Activated T-cell treated with anti-CD3 and anti-CD28 coated beads for 1 hour (primary cell): ENCODE results near the gene GALNT16.
A peak's percentile ranks its signal among the peaks of the same experiment; 100 is the strongest.

Experiments
- DNase-seq: peaks from one replicate; pipeline ENCODE4 v3.0.0-alpha.2; 2020; ENCODE audit warnings: low read depth

The GALNT16 gene

DNA sequence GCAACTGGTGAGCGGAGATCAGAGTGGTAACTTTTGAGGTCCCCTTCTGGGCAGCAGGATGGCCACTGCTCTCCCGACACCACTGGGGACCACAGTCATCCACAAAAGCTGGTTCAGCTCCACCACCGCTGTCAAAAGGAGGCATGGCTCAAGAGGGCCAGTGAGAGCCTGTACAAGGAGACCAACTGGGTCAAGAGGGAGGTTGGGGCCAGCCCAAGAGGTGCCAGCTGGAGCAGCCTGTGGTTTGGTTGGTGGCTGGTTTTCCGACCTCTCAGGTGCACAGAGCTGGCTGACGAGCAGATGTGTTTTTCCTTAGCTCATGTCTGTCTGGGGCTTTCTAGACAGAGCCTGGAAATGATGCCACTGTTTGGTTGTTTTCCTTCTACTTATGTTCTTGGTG is 78.0 kb downstream of the GALNT16 start:
- DNase-seq, result no peak

DNA sequence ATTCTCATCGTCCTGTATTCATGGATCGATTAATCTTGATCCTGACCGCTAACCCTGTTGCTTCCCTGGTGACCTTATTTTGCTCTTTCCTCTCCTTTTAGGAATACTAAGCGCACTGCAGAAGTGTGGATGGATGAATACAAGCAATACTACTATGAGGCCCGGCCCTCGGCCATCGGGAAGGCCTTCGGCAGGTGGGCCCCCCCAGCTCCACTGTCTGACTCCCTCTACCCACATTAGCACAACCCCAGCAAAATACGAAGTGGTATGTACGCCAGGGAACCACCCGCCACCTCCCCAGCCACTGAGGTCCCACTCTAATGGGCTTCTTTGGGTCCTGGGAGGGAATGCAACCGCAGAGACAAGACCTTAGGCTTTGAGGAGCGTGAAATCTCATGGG is 79.5 kb downstream of the GALNT16 start:
- DNase-seq, result no peak

DNA sequence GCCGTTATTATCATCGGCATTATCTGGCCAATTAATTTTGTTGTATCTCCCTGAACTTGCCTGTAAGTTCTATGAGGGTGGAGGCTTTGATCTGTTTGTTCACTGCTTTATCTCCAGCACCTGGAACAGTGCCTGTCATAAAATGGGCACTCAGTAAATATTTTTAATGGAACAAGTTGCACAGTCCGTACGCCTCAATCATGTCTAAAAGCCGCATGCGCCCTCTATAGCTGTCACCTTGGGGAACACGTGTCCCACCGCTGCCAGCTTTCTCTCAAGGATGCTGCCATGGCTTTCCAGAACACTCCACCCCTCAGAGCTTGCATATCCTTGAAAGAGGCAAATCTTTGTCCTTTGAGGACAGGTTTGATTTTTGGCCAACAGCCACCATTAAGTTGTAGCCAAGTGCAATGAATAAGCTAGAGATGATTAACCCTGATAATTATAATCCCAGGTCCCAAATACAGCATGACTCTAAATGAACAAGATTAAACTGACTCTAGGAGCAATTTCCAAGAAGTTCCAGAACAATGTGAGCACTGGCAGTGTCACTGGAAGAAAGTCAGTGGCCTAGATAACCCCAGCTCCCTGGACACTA is 83.1 kb downstream of the GALNT16 start:
- no peak for DNase-seq

DNA sequence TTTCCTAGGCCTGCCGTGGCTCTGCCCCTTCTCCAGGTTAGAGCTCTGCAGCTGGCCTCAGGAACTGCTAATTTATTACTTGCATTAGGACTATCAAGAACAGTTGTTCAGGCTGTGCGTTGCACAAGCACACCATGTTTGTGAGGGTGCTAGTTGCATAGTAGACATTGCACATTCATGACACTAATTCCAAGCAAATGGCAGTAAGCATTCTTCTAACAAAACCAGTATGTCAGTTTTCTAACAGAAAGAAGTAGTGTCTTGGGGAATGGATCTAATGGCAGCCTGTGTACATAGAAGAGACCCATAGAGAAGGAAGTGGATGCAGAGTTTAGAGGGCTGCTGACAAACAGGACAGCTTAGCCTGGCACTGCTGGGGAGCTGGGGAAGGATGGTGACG is 84.2 kb downstream of the GALNT16 start:
- no peak for DNase-seq

DNA sequence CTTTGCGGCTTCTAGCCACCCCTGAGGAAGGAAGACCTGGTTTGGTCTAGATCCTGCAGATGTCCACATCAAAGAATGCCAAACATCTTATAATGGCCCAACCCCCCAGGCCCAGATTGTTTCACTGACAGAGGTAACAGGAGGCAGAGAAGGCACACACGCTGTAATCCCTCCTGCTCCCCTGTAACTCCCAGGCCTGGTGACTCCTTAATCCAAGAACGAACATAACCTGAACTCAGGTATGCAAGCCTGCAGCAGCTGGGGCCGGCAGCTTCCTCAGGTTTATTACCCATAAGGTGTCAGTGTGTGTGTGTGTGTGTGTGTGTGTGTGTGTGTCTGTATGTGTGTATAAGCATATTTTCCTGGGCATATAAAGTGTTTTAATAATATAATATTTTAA is 85.4 kb downstream of the GALNT16 start:
- DNase-seq, result no peak

DNA sequence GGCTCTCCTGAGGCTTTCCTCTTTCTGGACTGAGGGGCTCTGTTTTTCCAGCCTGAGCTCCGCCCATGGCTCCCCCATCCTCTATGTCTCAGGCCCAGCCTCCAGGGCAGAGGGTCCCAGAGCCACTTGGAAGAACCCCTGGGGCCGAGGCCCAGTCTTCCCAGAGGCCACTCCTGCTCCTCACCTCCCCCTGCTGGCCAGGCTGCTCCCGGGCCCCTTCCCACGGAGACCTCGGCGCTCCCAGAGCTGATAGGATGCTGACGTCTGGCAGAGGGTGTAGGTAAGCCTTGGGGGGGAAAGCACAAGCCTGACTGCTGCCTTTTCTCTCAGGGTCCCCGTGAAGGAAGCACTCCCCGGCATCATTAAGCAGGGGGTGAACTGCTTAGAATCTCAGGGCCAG is 86.8 kb downstream of the GALNT16 start:
- DNase-seq, result no peak

DNA sequence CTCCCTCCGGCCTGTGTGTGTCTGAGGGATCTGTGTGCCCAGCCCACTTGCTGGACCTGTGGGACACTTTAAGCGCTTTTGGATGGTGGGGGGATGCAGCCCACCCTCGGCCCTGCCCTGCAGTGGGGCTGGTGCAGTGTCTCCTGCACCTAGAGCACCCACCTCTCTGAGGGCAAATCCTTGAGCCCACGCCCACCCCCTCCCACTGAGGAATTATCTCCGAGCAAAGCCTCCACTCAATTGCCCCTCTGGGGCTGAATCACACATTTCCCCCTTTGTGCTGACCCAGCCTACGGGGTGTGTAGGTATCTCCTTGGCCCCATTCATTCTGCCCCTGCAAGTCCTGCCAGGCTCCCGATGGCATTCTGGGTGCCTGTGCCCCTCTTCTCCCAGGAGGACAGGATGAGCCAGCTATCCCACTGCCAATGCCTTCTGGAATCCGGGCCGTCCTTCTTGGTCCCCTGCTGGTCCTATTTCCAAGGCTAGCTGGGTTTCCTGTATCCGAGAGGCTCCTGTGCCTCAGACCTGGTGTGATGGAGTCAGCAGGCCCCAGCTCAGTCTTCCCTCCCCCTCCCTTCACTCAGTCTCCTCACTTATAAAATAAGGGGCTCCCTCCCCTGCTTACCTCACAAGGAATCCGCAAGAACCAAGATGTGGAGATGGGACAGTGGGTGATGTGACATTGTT is 89.3 kb downstream of the GALNT16 start:
- no peak for DNase-seq

DNA sequence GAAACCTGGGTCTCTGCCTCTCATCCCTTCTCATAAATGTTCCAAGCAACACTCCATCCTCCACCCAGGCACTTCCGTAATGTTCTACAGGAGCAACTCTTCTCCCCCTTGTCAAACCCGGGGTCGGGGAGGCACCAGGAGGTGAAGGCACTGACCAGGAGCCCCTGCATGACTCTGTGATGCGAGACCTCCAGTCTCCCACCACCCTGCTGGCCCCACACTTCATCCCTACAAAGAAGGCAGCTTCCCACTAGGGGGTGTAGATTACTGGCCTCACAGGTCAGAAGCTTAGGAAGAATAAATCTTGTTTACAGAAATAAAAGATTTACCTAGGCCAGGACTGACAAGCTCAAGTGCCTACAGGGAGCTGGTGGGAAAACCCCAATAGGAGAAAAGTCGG is 90.9 kb downstream of the GALNT16 start:
- no peak for DNase-seq

DNA sequence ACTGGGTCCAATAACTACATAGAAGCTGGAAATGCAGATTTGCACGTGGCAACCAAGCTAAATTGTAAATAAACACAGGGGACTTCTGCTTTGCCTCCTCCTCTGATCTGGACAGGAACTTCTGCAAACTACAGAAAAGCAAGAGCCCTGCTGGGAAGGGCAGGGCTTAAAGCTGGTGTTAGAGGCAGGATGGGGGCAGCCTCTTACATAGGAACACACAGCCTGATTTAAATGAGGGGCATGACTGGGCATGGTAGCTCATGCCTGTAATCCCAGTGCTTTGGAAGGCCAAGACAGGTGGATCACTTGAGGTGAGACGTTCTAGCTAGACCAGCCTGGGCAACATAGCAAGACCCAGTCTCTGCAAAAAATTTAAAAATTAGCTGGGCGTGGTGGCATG is 91.4 kb downstream of the GALNT16 start:
- no peak for DNase-seq

DNA sequence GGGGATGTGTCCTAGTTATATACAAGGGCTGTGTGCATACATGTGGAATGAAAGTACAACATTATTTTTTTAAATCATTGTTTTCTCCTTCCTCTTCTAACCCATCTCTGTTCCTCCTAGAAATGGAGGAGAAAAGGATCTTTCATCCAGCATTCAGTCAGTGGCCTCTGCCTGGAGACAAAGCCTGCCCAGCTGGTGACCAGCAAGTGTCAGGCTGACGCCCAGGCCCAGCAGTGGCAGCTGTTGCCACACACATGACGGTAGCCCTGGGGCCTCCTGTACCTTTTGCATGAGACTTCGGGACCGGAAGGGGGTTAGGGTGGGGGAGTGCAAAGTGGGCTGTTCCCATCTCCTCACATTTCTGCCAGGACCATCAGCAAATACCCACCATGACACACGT is 92.0 kb downstream of the GALNT16 start:
- no peak for DNase-seq

DNA sequence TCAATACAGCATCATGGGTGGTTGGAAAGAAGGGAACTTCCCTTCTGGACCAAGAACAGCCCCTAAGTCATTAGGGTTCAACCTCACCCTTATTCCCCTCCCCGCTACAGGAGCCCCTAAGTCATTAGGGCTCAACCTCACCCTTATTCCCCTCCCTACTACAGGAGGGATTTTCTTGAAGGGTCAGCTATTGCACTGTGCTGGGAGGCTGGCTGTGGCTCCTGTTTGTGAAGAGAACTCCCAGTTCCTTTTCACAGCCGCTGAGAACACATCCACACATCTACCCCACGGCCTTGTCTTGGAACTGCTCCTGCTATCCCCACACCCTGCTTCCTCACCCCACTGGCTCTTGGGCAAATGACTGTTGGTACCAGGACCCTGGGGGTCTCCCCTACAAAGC is 93.2 kb downstream of the GALNT16 start:
- DNase-seq, result no peak

DNA sequence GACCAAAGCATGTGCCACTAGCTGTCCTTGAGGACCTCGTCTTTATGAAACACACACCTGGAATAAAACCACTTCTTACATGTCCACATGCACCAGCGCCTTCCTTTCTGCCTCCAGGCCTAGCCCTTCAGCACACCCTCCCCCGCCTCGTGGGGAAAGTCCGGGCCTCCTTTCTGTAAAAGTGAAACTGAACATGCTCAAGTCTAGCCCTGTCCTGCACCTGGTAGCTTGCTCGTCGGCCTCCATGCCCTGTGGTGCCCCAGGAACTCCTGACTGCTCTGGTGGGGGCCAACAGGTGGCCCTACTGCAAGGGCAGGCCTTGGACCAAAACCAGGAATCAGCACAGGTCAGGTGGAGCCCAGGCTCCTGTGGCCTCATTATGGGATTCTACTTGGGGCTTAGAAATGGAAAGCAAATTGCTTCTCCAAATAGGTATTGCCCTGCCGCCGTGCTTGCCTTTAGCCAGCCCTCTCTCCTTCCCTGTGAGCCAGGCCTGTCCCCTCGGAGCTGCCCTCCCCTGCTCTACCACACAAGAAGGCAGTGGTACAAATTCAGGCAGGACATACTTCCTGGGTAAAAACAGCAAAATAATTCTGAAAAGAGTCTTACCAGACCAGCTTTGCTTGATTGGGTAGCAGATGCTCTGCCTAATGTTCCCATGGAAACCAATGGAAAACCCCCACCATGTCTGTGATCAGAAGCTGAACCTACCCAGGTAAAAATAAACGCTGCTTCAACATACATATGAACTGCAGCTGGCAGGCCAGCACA is 94.6 kb downstream of the GALNT16 start:
- peak; percentile 33 for DNase-seq

DNA sequence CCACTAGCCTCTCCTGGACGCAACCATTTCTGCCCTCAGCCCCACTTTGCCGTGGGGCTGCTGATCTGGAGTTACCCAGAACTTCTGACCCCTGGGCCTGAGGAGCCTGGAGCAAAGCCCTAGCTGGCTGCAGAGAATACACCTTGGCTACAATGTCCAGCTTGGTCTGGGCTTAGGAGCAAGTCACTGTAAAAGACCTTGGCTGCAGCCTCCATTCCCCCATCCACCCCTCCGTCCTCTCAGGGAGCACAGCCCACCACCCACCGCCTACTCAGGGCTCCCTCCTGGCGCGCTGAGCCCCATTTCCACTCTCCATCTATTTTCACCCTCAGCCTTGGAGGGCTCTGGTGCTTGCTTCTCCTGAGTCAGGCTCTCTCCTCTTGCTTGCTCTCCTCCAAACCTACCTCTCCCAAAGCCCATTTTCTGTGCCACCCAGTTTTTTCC is 95.2 kb downstream of the GALNT16 start:
- DNase-seq, result no peak

DNA sequence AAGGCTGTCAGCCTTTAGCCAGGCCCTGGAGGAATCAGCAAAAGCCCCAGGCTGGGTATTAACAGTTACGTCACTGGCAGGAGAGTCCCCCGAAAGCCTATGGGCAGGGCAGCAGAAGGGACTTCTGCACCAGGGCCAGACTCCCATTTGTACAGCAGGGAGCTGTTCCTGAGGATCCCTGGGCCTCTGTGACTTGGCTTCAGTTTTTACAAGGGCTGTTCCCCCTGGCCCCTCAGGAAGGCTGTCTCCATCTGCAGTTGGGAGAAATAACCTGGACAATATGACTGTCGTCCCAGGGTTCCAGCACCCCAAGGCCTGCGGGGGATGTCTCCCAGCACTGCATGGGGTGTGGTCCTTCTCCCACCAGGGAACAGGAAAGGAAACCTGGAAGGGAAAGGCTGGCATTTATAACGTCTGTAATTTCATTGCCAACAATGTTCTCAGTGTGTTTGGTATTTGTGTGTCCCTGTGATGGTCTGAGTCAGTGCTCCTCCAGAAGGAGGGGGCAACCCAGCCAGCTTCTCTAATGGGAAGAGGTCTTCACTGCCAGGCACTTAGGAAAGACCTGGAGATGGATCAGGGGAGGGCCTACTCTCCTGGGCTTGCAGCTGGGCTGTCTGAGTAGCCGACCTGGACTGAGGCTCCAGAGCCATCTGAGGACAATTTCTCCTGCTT is 95.8 kb downstream of the GALNT16 start:
- no peak for DNase-seq

DNA sequence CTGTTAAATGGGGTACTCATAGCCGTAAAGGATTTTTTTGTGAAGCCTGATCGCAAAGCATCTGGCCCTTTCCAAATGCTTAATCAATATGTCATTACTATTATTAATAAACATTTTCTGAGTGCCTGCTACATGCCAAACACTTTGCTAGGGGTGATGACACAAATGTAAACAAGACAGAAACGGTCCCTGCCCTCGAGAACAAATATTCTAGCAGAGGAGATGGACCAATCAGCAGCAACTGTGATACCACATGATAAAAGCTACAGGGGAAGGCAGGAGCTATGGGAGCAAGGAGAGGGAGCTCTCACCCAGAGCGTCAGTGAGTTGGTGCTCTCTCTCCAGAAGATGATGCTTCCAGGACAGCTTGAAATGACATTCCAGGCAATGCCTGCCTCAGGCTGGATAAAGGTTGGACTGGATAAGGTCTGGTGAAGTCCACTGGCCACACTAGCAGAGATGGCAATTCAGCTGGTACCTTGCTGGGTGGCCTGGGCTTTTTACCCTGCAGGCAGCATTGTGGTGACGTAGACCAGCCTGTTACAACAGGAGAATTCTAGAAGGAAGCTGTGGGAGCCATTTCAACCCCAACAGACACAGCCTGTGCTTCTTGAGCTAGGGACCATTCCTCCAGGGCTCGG is 97.1 kb downstream of the GALNT16 start:
- no peak for DNase-seq

DNA sequence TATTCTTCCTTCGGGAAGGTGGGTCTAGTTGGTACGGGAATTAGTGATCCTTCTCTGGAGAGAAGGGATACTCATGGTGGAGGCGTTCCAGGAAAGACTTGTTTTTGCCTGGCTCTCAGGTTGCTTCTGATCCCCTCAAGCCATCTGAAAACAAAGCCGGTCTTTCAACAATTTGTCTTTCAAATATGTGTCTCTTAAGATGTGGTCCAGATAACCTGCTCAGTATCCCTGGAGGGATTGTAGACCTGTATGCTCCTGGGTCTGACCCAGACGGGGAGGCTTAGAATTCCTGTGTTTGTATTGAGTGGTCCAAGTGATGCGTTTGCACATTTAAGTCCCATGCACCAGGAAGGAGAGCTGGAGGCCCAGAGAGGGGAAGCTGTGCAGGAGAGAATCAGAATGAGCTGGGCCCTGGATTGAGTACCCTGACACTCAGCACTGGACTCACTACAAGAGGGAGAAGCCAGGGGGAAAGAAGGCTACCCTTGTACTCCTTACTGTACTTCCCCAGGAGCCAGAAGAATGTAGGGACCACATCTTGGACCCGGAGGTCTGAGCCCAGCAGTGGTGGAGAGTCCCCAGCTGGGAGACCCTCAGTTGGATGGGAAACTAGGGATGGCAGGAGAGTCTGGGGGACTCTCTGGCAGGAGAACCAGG is 97.7 kb downstream of the GALNT16 start:
- DNase-seq, result no peak

DNA sequence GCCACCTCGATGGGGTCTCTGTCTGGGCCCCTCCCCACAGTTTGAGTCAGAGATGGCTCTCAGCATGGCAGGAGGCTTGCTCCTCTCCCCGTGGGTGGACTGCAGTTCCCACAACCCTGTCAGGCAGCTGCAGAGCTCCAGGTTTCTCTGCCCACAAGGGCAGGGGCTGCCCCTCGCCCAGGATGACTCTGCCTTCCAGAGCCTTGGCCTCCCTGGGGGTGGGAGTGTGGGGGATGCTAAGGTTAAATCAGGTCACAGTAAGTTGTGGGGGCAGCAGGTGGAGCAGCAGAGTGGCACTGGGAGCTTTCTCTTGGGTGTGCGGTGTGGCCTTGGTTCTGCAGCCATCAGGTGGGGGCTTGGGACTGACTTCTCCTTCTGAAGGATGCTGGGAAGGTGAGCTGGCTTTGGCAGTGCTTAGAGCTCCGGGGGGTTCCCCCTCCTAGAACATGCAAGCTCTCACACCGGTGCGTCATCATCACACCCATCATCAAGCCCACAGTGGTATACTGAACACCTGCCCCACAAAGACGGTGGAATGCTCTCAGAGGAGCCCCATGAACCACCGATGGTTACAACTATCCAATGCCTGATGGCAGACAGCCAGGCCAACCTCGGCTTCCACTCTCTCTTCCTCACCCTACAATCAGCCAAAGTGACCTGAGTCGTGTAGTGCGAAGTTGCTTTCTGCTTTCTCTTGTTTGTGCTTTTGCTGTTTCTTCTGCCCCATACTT is 98.4 kb downstream of the GALNT16 start:
- DNase-seq, result no peak

DNA sequence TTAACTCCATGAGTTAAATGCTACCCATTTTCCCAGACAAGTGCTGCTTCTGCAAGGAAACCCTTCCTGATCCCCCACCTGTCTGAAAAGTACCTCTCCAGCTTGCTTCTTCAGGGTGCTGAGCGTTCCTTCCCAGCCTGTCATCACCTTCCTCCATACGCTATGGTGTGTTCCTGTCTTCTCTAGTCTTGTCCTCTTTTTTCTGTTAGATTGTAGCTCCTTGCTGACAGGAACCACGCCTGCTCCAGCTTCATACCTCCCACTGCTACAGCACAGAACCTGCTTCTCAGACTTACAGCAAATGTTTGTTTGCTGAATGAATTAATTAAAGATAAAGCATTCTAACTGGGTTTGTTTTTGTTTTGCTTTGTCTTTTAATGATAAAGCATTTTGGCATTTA is 99.0 kb downstream of the GALNT16 start:
- no peak for DNase-seq

DNA sequence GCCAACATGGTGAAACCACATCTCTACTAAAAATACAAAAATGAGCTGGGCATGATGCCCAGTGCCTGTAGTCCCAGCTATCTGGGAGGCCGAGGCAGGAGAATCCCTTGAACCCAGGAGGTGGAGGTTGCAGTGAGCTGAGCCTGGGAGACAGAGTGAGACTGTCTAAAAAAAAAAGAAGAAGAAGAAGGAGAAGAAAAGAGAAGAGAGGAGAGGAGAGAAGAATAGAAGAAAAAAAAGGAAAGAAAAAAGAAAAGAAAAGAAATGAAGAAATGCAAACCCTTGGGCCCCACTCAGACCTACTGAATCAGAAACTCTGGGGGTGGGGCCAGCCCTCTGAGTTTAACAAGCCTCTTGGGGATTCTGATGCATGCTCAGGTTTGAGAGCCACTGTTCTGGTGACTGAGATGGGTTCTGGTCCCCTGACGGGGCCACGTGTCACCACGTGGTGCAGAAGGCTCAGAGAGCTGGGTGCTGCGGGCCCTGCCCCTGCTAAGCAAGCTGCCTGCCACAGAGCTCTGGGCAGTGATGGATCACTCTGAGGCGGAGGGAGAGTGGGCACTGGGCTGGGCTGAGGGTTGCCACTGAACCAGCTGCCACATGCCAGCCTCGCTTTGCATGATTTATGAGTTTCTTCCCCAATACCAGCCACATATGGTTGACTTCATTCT is 100.6 kb downstream of the GALNT16 start:
- DNase-seq, result no peak

DNA sequence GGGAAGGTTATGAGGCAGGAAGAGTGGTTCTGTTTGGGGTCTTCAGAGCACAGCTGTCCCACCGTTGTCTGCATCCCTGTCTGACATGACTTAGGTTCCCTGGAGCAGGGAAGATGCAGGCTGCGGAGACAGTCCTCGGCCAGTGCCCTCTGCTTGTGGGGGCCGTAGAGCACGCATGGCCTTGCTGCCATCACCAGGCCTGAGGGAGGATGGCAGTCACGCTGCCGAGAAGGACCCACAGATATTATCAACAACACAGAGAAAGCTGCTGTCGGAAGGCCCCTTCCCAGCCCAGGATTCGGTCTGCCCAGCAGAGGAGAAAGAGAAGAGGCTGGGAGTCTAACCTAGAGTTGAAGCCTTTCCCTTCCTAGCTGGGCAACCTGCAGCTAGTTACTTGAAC is 103.1 kb downstream of the GALNT16 start:
- no peak for DNase-seq

DNA sequence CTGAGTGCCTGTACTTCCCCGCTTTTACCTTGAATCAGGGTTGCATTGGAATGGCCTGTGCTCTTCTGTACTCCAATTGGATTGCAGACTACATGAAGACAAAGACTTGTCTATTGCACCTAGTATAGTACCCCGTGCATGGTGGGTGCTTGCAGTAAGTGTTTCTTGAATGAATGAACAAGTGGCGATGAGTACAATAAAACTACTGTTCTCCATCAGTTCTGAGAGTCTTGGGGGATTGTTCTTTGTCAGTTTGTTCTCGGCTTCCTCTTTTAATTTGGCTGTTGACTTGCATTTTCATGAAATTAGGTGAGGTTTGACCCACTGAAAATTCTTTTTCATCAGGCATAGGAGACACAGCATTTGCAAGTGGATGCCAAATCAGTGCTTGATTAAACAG is 104.0 kb downstream of the GALNT16 start:
- DNase-seq, result no peak
